Small intestine (tissue), 7 donors: Measurements from ENCODE around the gene NAP1L4. TPM values are rescaled to one million over a fixed set of nuclear protein-coding genes. Genes with fewer than 3 reads are reported as not detected.

Source experiments
- DNase-seq, 2 donors: peaks; one replicate each; pipeline versions ENCODE4 v3.0.0 to v3.0.0-alpha.2; 2013
- FAIRE-seq: peaks from 2 replicates; lab custom pipeline; 2012; peaks lifted over from hg19 to GRCh38; lab: Jason Lieb, UNC
- H3K27ac ChIP-seq, 3 donors: one replicate each; pipeline ENCODE4 v1.5.1; 2013; ENCODE audit warnings: low read length in 2 of 3, mild to moderate bottlenecking in 2 of 3, control low read depth in 1 of 3, inconsistent platforms in 1 of 3, low read depth in 1 of 3, moderate library complexity in 1 of 3
- H3K27me3 ChIP-seq, 3 donors: one replicate each; pipeline ENCODE4 v1.6.1; 2013; ENCODE audit warnings: low read length in 3 of 3, inconsistent platforms in 1 of 3; ENCODE audit not compliant: control insufficient read depth in 3 of 3, insufficient read depth in 3 of 3
- H3K36me3 ChIP-seq, 3 donors: one replicate each; pipeline ENCODE4 v1.6.1; 2013; ENCODE audit warnings: low read length in 3 of 3, inconsistent platforms in 1 of 3, low read depth in 1 of 3, mild to moderate bottlenecking in 1 of 3, moderate library complexity in 1 of 3; ENCODE audit not compliant: control insufficient read depth in 3 of 3, insufficient read depth in 2 of 3
- H3K4me1 ChIP-seq, 3 donors: one replicate each; pipeline ENCODE4 v1.6.1; 2013; ENCODE audit warnings: low read length in 2 of 3, inconsistent platforms in 1 of 3, low read depth in 1 of 3, mild to moderate bottlenecking in 1 of 3, moderate library complexity in 1 of 3; ENCODE audit not compliant: control insufficient read depth in 3 of 3, insufficient read depth in 2 of 3
- H3K4me3 ChIP-seq, 3 donors: one replicate each; pipeline ENCODE4 v1.5.1; 2013; ENCODE audit warnings: low read length in 3 of 3, control low read depth in 1 of 3, inconsistent platforms in 1 of 3, low read depth in 1 of 3, mild to moderate bottlenecking in 1 of 3, moderate library complexity in 1 of 3
- H3K9me3 ChIP-seq, 2 donors: one replicate each; pipeline ENCODE4 v1.6.1; 2013; ENCODE audit warnings: low read depth in 1 of 2, low read length in 1 of 2; ENCODE audit not compliant: control insufficient read depth in 2 of 2, insufficient read depth in 1 of 2
- WGBS, 3 donors: extraction: QIAGEN DNeasy Blood & Tissue Kit; methylation state at CpG; one replicate each; pipeline ENCODE4 v1.1.7; 2013; 5-methylcytosine and 5-hydroxymethylcytosine counted together
- polyA plus RNA-seq, 4 donors: library from polyadenylated mRNA; stranded (reverse) in 3 of 4; unstranded in 1 of 4; fragments of 200-250 nt in 3 of 4; fragments of 120-200 nt in 1 of 4; gene quantifications; one replicate each; pipeline versions ENCODE4 v1.2.1 to v1.2.3, GENCODE V29; 2013
- donor health status: healthy with polysubstance abuse.
- donor health status: control.
- donor health status: control.
- donor health status: Bipolar disorder and iron deficiency.
- donor health status: healthy.

NAP1L4 gene
- polyA plus RNA-seq, 4 donors = 75.1 to 108 (median 84.6) TPM

DNA sequence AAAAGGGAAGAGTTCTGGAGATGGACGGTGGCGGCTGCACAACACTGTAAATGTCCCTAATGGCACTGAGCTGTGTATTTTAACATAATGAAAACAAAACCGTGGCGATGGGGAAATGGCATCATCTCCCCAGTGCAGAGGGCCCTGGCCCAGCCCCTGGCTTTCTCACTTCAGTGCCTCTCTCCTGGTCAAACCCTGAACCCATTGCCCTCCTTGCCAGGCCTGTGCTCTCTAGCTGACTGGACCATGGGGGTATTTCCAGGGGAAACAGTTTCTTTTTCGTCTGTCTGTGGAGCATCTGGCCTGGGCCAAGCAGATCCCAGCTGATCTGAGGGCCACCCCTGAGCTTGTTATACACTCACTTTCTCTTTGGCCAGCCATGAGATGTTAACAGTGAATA, 17.4 kb upstream of the NAP1L4 start:
- Histone ChIP-seq H3K4me3 (no peak overlapping the region), H3K27ac (no peak overlapping the region), H3K27me3 (no peaks in the 10 kb centered on the region), H3K9me3 (no peaks in the 10 kb centered on the region), H3K4me1 (peaks cover 0 to 3% (median 0%) of the 10 kb centered on the region in 3 donors), H3K36me3 (peaks cover 19 to 83% (median 20%) of the 10 kb centered on the region in 3 donors)
- FAIRE-seq (no peak), DNase-seq (no peak)
- 71 to 80% (median 77%) methylated on average over 5 of the region's 5 CpGs for WGBS, 3 donors

DNA sequence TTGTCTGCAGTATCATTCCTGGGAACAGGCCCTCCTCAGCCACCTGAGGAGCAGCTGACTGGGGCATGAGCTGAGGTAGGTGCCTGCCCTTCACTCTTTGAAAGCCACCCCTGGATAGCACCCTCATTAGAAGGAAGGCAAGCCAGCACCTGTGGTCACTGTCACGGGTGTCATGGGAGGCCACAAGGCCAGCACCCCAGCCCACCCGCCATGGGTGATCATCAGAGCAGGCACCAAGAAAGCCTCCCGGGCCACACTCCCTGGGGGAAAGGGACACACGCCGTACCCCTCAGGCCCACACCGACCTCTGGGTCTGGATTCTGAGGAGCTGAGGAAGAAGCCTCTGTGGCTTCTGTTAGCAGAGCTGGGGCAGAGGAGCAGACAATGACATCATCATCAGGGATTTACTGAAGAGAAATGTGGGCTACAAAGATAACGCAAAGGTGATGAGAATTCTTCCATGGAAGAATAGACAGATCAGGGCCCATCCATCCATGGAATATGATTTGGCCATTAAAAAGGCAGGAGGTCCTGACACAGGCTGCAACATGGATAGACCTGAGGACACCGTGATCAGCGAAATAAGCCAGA, 16.7 kb upstream of the NAP1L4 start:
- FAIRE-seq = no peak
- H3K4me1 ChIP-seq = no peaks in the 10 kb centered on the region
- H3K27ac ChIP-seq = no peak overlapping the region
- peaks cover 14 to 84% (median 18%) of the 10 kb centered on the region in 3 donors for H3K36me3 ChIP-seq
- no peak overlapping the region for H3K4me3 ChIP-seq
- no peaks in the 10 kb centered on the region for H3K27me3 ChIP-seq
- WGBS, 3 donors = 97% methylated on average over 9 of the region's 9 CpGs
- H3K9me3 ChIP-seq = no peaks in the 10 kb centered on the region
- no peak for DNase-seq

DNA sequence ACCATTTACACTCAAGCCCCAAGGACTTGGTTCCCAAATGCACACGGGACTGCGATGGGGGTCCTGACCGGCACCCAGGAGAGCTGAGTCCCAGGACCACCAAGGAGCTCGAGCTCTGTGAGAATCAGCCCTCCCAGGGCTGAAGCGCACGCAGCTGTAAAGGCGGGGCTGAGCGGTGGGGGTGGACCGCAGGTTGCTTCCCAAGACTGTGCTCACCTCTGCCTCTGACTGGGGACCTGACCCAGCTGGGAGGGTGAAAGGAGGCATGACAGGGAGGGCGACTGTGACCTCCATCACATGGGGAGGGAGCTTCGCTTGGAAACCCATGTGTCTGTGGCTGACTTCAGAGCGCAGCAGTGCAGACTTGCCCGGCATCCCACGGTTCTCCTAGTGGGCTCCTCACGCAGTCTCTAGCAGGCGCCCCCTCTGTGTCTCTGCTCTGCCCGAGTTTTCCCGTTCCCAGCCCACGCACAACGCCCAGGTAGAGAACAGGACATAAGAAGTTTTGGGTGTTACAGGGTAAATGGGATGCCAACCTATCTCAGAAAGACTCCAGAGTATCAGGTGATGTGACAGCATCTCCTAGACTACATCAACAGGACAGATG, 15.4 kb upstream of the NAP1L4 start:
- FAIRE-seq = no peak
- H3K4me3 ChIP-seq = no peak overlapping the region
- H3K9me3 ChIP-seq = no peaks in the 10 kb centered on the region
- H3K4me1 ChIP-seq = no peaks in the 10 kb centered on the region
- H3K27ac ChIP-seq = no peak overlapping the region
- no peak for DNase-seq
- no peaks in the 10 kb centered on the region for H3K27me3 ChIP-seq
- H3K36me3 ChIP-seq = peaks cover 18 to 89% (median 19%) of the 10 kb centered on the region in 3 donors
- WGBS, 3 donors = 91 to 95% (median 94%) methylated on average over 19 to 20 of the region's 20 CpGs

DNA sequence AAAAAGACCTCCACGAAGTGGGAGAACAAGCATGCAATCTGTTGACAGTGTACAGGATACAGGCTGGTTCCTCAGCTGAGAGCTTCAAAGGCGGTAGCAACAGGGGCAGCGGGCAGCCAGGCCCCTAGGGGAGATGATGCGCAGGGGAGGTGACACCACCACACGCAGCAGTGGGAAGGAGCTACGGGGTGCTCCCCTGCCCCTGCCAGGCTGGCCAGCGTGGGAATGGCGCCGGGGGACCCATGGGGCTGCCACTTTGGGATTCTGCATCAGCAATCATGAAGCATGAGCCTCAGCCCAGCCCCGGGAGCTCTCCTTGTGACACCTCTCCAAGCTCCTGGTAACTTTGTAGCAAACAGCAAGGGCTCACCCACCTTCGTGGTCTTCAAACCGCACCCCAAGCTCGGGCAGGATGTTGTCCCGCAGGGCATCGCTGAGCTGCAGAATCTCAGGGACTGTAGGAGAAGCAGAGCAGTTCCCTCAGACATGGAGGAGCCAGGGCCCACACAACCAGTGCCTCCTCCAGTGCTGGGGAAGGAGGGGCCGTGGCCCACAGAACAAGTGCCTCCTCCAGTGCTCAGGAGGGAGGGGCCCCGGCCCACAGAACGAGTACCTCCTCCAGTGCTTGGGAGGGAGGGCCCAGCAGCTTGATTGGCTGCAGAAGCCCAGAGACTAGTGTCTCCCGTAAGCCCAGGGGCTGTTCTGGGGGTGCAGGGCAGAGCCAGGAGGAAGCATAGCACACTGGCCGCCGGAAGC, 14.6 kb upstream of the NAP1L4 start:
- DNase-seq (no peak), FAIRE-seq (no peak)
- no peaks in the 10 kb centered on the region for H3K4me1 ChIP-seq
- no peaks in the 10 kb centered on the region for H3K27me3 ChIP-seq
- H3K4me3 ChIP-seq = no peak overlapping the region
- H3K36me3 ChIP-seq = peaks cover 17 to 89% (median 21%) of the 10 kb centered on the region in 3 donors
- H3K9me3 ChIP-seq = no peaks in the 10 kb centered on the region
- WGBS, 3 donors = 76 to 91% (median 86%) methylated on average over 19 to 21 of the region's 21 CpGs
- H3K27ac ChIP-seq = no peak overlapping the region

GRCh38 chr11:3004481-3004880, 12.4 kb upstream of the NAP1L4 start:
- WGBS, 3 donors = 95 to 98% (median 98%) methylated on average over 10 of the region's 10 CpGs
- no peak overlapping the region for H3K27ac ChIP-seq
- peaks cover 12 to 88% (median 28%) of the 10 kb centered on the region in 3 donors for H3K36me3 ChIP-seq
- DNase-seq (no peak), FAIRE-seq (no peak)
- no peaks in the 10 kb centered on the region for H3K27me3 ChIP-seq
- no peaks in the 10 kb centered on the region for H3K4me1 ChIP-seq
- H3K4me3 ChIP-seq = no peak overlapping the region
- no peaks in the 10 kb centered on the region for H3K9me3 ChIP-seq

GRCh38 chr11:3003396-3004231, 11.5 kb upstream of the NAP1L4 start:
- Histone ChIP-seq H3K4me1 (no peaks in the 10 kb centered on the region), H3K36me3 (peaks cover 12 to 80% (median 28%) of the 10 kb centered on the region in 3 donors), H3K9me3 (no peaks in the 10 kb centered on the region), H3K27me3 (no peaks in the 10 kb centered on the region), H3K4me3 (no peak overlapping the region), H3K27ac (no peak overlapping the region)
- DNase-seq = no peak
- no peak for FAIRE-seq
- 81 to 84% (median 83%) methylated on average over 12 of the region's 12 CpGs for WGBS, 3 donors

DNA sequence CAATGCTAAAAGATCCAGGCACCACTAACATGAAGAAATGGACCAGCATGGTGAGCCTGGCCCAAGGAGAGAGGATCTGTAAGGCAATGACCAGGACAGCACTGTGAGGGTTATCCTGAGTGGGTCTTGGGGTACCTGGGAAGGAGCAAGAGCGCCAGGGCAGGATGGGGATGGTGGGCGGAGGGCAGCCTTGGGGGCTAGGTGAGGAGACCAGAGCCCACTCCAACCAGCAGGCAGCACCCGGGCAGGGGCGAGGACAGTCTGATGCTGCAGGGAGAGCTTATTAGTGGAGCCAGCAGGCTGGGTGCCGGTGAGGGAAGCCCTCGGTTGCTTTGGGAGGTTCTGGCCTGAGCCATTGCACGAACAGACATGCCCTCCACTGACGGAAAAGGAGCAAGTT, 10.7 kb upstream of the NAP1L4 start:
- no peak for FAIRE-seq
- Histone ChIP-seq H3K27ac (no peak overlapping the region), H3K36me3 (peaks cover 12 to 78% (median 28%) of the 10 kb centered on the region in 3 donors), H3K9me3 (no peaks in the 10 kb centered on the region), H3K4me1 (no peaks in the 10 kb centered on the region), H3K4me3 (no peak overlapping the region), H3K27me3 (no peaks in the 10 kb centered on the region)
- no peak for DNase-seq
- 93 to 96% (median 94%) methylated on average over 7 to 8 of the region's 8 CpGs for WGBS, 3 donors

DNA sequence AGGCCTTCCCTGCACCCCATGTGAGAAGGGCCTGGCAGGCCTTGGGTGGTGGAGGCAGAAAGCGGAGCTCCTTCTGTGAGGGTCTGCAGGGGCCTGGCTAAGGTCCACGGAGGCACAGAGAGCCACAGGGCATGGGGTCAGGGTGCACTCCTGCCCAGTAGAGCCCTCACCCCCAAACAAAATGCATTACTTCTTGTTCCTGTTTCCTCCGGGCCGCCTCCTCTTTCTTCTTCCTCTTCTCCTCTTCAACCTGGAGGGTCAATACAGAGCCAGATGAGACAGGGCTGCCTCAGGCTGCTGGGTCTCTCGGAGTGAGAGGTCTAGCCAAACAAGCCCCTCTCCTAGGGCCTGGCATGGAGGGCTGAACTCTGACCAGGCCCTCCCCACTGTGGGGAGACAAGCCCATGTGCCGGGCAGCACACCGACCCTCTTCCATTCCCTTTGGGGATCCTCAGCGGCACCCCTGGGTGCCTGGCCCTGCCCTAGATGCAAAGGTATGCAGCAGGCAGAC, 10.3 kb upstream of the NAP1L4 start:
- Histone ChIP-seq H3K9me3 (no peaks in the 10 kb centered on the region), H3K4me3 (no peak overlapping the region), H3K4me1 (no peaks in the 10 kb centered on the region), H3K27me3 (no peaks in the 10 kb centered on the region), H3K27ac (no peak overlapping the region), H3K36me3 (peaks cover 12 to 73% (median 26%) of the 10 kb centered on the region in 3 donors)
- no peak for FAIRE-seq
- 92 to 94% (median 94%) methylated on average over 8 of the region's 8 CpGs for WGBS, 3 donors
- DNase-seq = no peak
